Activated T-helper 17 cell treated with anti-CD3 and anti-CD28 coated beads, Interleukin-2, amount 50 U/mL, for 72 hours (primary cell): ENCODE results near the gene TMEM184C. TPM values are rescaled to one million over a fixed set of nuclear protein-coding genes. Genes with fewer than 3 reads are reported as not detected.

ENCODE experiments used
- ATAC-seq: fragments of 150-1000 bp; cut with Tn5 transposase; replicated peaks from 2 replicates; pipeline ENCODE4 v1.10.0; 2021; ENCODE audit warnings: mild to moderate bottlenecking, moderate library complexity
- H3K27ac Mint-ChIP-seq: one replicate; pipeline ENCODE4 v1.8.0; 2022; ENCODE audit warnings: mixed read lengths
- H3K27me3 Mint-ChIP-seq: one replicate; pipeline ENCODE4 v1.8.0; 2022; ENCODE audit warnings: mixed read lengths
- H3K36me3 Mint-ChIP-seq: one replicate; pipeline ENCODE4 v1.8.0; 2022; ENCODE audit warnings: low read depth, mild to moderate bottlenecking, mixed read lengths
- H3K4me1 Mint-ChIP-seq: one replicate; pipeline ENCODE4 v1.8.0; 2022; ENCODE audit warnings: mixed read lengths
- H3K4me3 Mint-ChIP-seq: one replicate; pipeline ENCODE4 v1.8.0; 2022; ENCODE audit warnings: mild to moderate bottlenecking, mixed read lengths
- H3K9me3 Mint-ChIP-seq: one replicate; pipeline ENCODE4 v1.8.0; 2022; ENCODE audit warnings: mixed read lengths
- total RNA-seq, 2 donors: library from RNA; stranded (reverse); gene quantifications; one replicate each; pipeline ENCODE4 v1.2.3, GENCODE V29; 2022

The TMEM184C gene
- total RNA-seq, 2 donors from 2014 or later = 14.1 to 18.9 TPM

DNA sequence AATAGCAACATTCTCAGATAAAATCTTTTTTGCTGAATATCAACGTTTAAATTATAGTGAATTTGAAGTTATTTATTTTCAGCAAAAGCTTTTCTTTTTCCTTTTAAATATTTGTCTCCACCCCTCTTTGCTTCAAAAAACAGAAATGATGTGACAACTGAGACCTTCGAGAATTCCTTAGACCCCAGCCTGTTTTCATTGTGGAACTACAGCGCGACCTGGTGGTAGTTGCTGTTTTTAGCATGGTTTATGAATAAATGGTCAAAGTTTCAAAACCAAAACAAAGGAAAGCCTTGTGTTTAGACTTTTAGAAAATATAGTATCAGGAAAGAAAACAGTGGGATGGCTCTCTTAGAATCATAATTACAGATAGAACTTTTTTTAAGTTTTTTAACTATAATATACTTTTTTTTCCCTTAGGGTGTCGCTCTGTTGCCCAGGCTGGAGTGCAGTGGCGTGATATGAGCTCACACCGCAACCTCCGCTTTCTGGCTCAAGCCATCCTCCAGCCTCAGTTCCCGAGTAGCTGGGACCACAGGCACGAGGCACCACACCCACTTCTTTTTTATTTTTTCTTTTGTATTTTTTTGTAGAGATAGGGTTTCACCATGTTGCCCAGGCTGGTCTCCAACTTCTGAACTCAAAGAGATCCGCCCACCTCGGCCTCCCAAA is 26.8 kb upstream of the TMEM184C start:
- no peaks in the 10 kb centered on the region for H3K9me3 Mint-ChIP-seq
- no peaks in the 10 kb centered on the region for H3K36me3 Mint-ChIP-seq
- no peak overlapping the region for H3K27ac Mint-ChIP-seq
- peaks cover 4% of the 10 kb centered on the region for H3K4me1 Mint-ChIP-seq
- H3K4me3 Mint-ChIP-seq = no peak overlapping the region
- no peaks in the 10 kb centered on the region for H3K27me3 Mint-ChIP-seq
- ATAC-seq = no peak

DNA sequence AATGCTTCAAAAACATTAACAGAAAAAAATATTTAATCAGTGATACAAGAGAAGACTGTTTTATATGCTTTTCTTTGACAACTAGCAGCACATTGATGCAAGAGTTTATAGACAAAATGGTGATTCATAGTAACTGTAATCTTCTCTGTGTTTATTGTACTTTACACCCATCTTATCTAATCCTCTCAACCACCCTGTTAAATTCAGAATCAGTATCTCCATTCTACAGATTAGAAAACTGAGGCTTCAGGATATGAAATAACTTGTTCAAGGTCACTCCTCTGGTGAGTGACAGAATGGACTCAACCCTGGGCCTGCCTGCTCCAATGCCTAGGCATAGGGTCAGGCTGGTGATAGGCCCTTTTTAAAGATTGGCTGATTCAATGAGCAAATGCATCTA is 26.1 kb upstream of the TMEM184C start:
- Mint-ChIP-seq H3K4me1 (peaks cover 4% of the 10 kb centered on the region), H3K27ac (no peak overlapping the region), H3K4me3 (no peak overlapping the region), H3K9me3 (no peaks in the 10 kb centered on the region), H3K27me3 (no peaks in the 10 kb centered on the region), H3K36me3 (no peaks in the 10 kb centered on the region)
- no peak for ATAC-seq

DNA sequence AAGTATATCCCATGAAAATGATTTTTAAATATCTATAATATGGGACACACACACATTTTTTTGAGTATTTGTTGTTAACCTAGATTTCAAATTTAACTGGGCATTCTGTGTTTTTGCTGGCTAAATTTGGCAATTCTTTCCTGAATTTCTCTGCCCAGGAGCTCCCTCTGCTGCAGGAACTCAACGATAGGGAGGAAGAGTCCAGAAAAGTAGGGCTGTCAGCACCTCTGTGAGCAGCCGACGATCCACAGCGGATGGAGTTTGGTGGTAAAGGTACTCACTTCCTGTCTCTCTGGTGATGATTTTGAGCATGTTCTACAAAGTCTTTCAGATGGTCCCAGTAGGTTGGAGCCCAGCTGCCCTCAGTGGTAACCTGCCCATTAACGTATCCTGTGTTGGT is 23.1 kb upstream of the TMEM184C start:
- Mint-ChIP-seq H3K27me3 (no peaks in the 10 kb centered on the region), H3K36me3 (no peaks in the 10 kb centered on the region), H3K27ac (no peak overlapping the region), H3K4me1 (peaks cover 4% of the 10 kb centered on the region), H3K9me3 (no peaks in the 10 kb centered on the region), H3K4me3 (no peak overlapping the region)
- no peak for ATAC-seq

DNA sequence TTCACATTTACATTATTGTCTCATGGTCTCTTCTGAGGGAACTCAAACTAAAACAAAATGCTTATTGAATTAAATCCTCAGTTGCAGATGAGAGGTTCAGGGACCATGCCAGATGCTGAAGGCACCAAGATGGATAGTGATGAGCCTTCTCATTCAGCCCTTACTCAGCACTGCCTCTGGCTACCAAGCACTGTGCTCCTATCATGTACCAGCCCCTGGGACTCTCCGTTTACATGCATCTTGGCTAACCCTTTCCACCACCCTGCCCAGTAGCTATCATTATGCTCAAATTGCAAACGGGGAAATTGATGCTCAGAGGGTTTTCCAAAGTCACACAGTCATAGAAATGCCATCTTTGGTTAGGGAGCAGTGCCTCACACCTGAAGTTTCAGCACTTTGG is 22.6 kb upstream of the TMEM184C start:
- H3K27ac Mint-ChIP-seq = no peak overlapping the region
- peaks cover 4% of the 10 kb centered on the region for H3K4me1 Mint-ChIP-seq
- no peak overlapping the region for H3K4me3 Mint-ChIP-seq
- no peak for ATAC-seq
- H3K27me3 Mint-ChIP-seq = no peaks in the 10 kb centered on the region
- no peaks in the 10 kb centered on the region for H3K36me3 Mint-ChIP-seq
- H3K9me3 Mint-ChIP-seq = no peaks in the 10 kb centered on the region

DNA sequence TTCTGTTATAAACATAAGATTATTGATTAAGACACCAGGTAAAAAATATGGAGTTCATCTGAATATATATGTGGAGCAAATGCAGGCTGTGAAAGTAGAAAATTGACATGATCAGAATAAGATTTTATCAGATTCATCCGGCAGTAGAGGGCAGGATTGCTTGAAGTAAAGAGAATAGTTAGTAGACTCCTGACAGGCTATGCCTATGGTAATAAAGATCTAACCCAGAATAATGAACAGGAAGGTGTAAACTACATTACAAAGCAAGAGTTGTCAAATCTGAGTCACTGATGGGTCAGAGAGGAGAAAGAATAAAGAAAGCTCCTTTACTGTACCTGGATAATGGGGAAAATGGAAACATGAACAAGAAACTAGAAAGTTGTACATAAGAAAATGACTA is 20.8 kb upstream of the TMEM184C start:
- Mint-ChIP-seq H3K4me1 (peaks cover 4% of the 10 kb centered on the region), H3K9me3 (no peaks in the 10 kb centered on the region), H3K36me3 (no peaks in the 10 kb centered on the region), H3K4me3 (no peak overlapping the region), H3K27me3 (peaks cover 1% of the 10 kb centered on the region), H3K27ac (no peak overlapping the region)
- ATAC-seq = peak; percentile 18

DNA sequence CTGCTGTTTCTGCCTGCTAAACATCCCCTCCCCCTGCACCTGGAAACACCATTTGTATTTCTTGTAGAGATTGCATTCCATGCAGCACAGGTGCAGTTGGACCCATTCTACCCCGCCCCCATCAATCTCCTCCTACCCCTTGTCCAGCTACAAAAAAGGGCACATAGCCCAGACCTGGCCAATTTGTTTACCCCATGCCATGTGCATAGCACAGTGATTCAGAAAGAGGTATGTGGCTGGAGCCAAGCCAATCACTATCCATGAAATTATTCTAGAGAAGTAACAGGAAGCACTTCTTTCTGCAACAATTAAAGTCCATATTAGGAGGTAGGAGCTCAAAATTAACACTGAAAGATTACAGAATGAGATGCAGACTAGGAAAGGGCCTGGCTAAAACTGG is 20.2 kb upstream of the TMEM184C start:
- no peaks in the 10 kb centered on the region for H3K36me3 Mint-ChIP-seq
- no peaks in the 10 kb centered on the region for H3K9me3 Mint-ChIP-seq
- peaks cover 4% of the 10 kb centered on the region for H3K4me1 Mint-ChIP-seq
- H3K4me3 Mint-ChIP-seq = no peak overlapping the region
- H3K27me3 Mint-ChIP-seq = peaks cover 5% of the 10 kb centered on the region
- no peak overlapping the region for H3K27ac Mint-ChIP-seq
- ATAC-seq = no peak

DNA sequence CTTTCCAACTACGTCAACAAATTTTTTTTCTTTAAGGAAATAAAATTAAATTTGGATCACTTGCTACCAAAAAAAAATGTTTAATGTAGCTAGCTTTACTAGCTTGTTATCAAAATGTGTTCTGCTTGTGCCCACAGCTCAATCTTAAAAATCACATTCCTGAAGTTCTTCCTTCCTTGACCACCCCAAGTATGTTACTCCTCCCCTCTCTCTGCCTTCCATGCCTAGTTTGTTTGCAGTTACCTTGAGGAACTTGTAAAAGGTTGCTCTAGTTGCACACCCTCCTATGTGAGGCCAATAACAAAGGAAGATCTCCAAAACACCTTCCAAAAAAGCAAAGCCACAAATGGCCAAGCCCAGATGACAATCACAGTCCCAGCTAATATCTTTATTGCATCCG is 19.6 kb upstream of the TMEM184C start:
- Mint-ChIP-seq H3K9me3 (no peaks in the 10 kb centered on the region), H3K4me1 (peaks cover 4% of the 10 kb centered on the region), H3K27ac (no peak overlapping the region), H3K27me3 (peaks cover 5% of the 10 kb centered on the region), H3K36me3 (no peaks in the 10 kb centered on the region), H3K4me3 (no peak overlapping the region)
- ATAC-seq = no peak

DNA sequence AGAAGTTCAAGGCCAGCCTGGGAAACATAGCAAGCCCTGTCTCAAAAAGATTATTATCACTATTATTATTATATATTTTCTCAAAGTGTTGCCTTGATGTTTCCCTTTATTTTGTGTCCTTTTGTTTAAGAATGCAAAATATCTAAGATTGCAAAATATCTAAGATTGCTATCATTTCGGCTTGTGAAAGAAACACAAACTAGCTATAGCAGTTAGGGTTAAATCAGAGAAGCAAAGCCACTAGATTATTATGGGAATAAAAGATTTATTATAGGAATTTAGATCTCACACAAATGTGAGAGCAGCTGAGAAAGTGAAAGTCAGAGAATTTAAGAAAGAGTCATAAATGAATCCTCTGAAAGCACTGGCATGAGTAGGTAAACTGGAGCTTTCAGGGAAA is 18.0 kb upstream of the TMEM184C start:
- no peaks in the 10 kb centered on the region for H3K36me3 Mint-ChIP-seq

DNA sequence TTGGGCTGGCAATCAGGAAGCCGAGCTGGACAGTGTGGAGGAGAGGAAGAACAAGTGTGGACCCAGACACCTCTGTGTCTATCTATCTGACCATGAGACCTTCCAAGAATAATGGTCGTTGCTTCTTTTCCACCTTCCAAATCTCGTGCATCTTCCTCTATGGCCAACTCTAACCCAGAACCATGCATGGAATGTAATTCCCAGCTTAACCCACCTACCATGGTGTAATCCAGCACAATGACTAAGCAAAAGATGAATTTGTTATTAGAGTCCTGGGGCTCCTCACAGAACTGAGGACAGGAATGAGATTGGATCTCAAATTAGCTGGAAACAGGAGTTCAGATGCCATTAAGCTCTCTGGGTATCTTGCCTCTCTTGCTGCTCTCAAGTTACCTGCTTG is 17.4 kb upstream of the TMEM184C start:
- no peak overlapping the region for H3K27ac Mint-ChIP-seq
- no peaks in the 10 kb centered on the region for H3K36me3 Mint-ChIP-seq
- no peaks in the 10 kb centered on the region for H3K4me1 Mint-ChIP-seq
- H3K27me3 Mint-ChIP-seq = peaks cover 5% of the 10 kb centered on the region
- no peaks in the 10 kb centered on the region for H3K9me3 Mint-ChIP-seq
- no peak overlapping the region for H3K4me3 Mint-ChIP-seq
- no peak for ATAC-seq

More for the DNA sequence above, 18.0 kb upstream of the TMEM184C start:
- ATAC-seq = no peak
- Mint-ChIP-seq H3K27ac (no peak overlapping the region), H3K4me3 (no peak overlapping the region), H3K9me3 (no peaks in the 10 kb centered on the region), H3K27me3 (peaks cover 5% of the 10 kb centered on the region), H3K4me1 (peaks cover 3% of the 10 kb centered on the region)

DNA sequence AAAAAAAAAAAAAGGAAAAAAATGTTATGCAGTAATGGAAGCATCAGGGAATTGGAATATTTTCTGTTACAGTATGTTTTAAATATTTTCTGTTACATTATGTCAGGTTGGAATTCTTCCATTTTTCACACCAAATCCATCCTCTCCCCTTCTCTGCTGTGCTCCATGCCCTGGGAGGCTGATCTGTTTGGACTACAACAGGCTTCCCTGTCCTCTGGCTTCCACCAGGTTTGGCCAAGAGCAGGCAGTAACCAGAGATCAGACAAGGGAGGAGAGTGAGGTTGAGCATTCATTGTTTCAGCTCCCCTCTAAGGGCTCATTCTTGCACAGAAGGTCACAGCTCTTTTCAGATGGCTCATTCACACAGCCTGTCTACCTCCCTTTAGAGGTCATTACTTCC is 11.7 kb upstream of the TMEM184C start:
- Mint-ChIP-seq H3K27ac (no peak overlapping the region), H3K4me3 (no peak overlapping the region), H3K4me1 (no peaks in the 10 kb centered on the region), H3K27me3 (peaks cover 5% of the 10 kb centered on the region), H3K9me3 (no peaks in the 10 kb centered on the region), H3K36me3 (no peaks in the 10 kb centered on the region)
- no peak for ATAC-seq

DNA sequence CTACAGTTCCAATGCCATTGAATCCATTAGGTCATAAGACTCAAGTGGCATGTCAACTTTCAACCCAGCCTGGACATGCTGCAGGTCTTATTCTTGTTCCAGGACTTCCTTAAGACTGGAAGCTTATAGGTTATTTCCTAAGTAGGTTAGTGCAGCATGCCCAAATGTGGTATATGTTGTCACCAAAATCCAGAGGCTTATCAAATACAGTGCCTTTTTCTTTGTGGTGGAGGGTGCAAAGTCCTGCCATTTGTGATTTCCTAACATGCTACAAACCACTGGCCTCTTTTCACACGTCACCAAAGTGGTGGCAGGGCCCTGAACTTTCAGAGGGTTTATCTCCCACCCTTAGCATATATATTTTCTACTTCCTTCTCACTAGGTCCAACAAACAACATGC is 9.7 kb upstream of the TMEM184C start:
- H3K36me3 Mint-ChIP-seq = no peaks in the 10 kb centered on the region
- no peak for ATAC-seq
- no peaks in the 10 kb centered on the region for H3K9me3 Mint-ChIP-seq
- no peak overlapping the region for H3K4me3 Mint-ChIP-seq
- H3K27me3 Mint-ChIP-seq = no peaks in the 10 kb centered on the region
- H3K27ac Mint-ChIP-seq = no peak overlapping the region
- no peaks in the 10 kb centered on the region for H3K4me1 Mint-ChIP-seq

DNA sequence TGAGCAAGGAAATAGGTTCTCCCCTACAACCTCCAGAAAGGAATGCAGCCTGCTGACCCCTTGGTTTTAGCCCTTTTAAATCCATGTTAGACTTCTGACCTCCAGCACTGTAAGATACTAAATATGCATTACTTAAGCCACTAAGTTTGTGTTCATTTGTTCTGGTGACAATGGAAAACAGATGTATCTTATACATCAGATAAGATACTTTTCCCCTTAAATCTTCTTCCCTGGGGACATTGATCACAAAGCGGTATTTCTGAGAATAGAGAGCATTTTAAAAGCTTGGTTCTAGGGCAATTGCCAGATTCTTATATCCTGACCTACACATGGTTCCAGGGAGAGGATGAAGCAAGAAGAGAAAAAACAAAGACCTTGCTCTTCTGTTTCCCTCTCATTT is 6.5 kb upstream of the TMEM184C start:
- Mint-ChIP-seq H3K9me3 (no peaks in the 10 kb centered on the region), H3K4me3 (no peak overlapping the region), H3K4me1 (no peaks in the 10 kb centered on the region), H3K36me3 (no peaks in the 10 kb centered on the region), H3K27me3 (peaks cover 3% of the 10 kb centered on the region), H3K27ac (no peak overlapping the region)
- ATAC-seq = no peak

DNA sequence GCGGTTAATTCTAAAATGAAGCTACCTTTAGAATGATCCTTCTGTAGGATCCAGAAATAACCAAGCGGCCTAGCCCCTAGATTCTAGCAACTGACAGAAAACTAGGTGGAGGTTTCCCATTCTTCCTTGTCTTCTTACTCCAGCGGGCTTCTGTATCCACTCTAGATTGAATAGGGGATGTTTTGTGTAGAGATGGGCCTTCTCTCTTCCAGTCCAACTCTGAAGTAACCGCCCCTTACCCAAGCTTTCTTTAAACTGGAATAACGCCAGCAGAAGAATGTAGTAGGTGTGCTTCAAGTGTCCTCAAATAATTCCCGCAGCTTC is 386 bp upstream of the TMEM184C start:
- Mint-ChIP-seq H3K9me3 (no peaks in the 10 kb centered on the region), H3K4me1 (peaks cover 20% of the 10 kb centered on the region), H3K27me3 (peaks cover 3% of the 10 kb centered on the region), H3K4me3 (peak overlapping the region; percentile 93), H3K36me3 (peaks cover 33% of the 10 kb centered on the region), H3K27ac (peak overlapping the region; percentile 96)
- ATAC-seq = peak; percentile 5

DNA sequence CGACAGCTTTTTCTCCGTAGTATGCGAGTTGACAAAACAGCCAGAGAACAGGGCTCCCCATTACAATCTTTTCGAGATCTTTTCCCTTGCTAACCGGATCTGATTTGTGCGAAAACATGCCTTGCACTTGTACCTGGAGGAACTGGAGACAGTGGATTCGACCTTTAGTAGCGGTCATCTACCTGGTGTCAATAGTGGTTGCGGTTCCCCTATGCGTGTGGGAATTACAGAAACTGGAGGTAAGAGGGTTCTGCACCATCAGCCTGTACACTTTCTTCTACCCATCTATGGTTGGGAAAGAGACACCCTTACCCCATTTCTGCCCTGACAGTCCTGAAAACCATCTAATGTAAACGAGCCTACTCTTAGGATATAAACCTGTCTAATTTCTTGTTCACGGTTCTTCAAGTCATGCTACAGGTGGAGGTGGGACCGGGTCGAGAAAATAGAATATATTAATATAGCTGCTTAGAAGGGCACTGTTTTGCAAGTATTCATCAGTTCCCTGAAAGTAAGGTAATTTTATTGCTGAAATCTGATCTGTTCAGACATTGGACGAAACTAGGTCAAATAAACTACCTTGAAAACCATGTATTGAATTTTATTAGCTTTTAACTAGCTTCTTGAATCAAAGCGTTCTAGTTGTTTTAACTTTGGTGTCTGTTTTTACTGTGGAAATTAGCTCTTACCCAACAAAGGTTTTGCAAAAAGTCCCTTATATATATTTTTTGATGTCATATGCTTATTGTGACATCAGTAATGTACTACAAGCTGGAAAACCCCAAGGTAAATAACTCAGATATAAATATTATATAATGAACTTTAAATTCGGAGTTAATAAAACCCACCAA is 869 bp downstream of the TMEM184C start:
- Mint-ChIP-seq H3K27me3 (peaks cover 3% of the 10 kb centered on the region), H3K4me1 (peaks cover 20% of the 10 kb centered on the region), H3K9me3 (no peaks in the 10 kb centered on the region), H3K27ac (peak overlapping the region; percentile 96), H3K4me3 (peak overlapping the region; percentile 93), H3K36me3 (peaks cover 43% of the 10 kb centered on the region)
- peak; percentile 2 for ATAC-seq

DNA sequence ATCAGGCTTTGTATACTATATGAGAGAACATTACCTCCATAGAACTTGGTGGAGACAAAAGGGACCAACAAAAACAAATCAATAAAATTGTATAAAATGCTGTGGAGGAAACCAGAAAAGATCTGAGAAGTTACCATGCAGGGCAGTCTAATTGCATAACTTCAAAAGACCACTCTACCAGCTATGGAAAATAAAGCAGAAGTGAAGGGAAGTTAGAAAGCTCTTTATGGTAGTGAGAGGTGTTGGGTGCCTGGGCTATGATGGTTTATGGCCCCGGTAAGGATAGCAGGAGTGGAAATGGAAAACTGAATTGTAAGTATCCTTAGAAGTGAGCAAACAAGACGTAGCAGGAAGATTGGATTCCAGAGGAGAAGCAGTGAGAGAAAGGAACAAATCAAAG is 3.1 kb downstream of the TMEM184C start:
- peak overlapping the region; percentile 1 for H3K27ac Mint-ChIP-seq
- H3K36me3 Mint-ChIP-seq = peaks cover 66% of the 10 kb centered on the region
- no peaks in the 10 kb centered on the region for H3K27me3 Mint-ChIP-seq
- H3K4me3 Mint-ChIP-seq = peak overlapping the region; percentile 93
- no peak for ATAC-seq
- H3K9me3 Mint-ChIP-seq = no peaks in the 10 kb centered on the region
- H3K4me1 Mint-ChIP-seq = peaks cover 20% of the 10 kb centered on the region
